Astrocyte (in vitro differentiated cells and primary cell): ENCODE results near the gene LPAR3. TPM values are rescaled to one million over a fixed set of nuclear protein-coding genes. Genes with fewer than 3 reads are reported as not detected.

Experiments used
- total RNA-seq: library from RNA; stranded (reverse); gene quantifications from 2 replicates; pipeline ENCODE4 v1.2.1, GENCODE V29; 2021

The LPAR3 gene
- total RNA-seq, 1 donor from 2014 or later, result 0.70 TPM

Other genes starting within 250 kb of the LPAR3 start
- 13.4 and 14.1 TPM in 2 replicates for gene SSX2IP, start 202.7 kb downstream of the LPAR3 start, total RNA-seq
- gene MCOLN2, start 103.9 kb upstream of the LPAR3 start, total RNA-seq, result 1.4 and 1.6 TPM in 2 replicates
- 0.41 and 0.75 TPM in 2 replicates for gene MCOLN3, start 155.3 kb upstream of the LPAR3 start, total RNA-seq